Cerebellar nuclear complex (tissue), 1 donor: Measurements from ENCODE around the gene MRPL48.
"Not testable (repeated sequence)": the region's sequence is repeated elsewhere in the genome, so short reads cannot be mapped to it uniquely, and the experiment has no call there.

Experiments used
- DNase-seq, 2 experiments: peaks; one replicate each; lab custom pipeline; 2025; lab: John Stamatoyannopoulos, UW

MRPL48 gene

DNA sequence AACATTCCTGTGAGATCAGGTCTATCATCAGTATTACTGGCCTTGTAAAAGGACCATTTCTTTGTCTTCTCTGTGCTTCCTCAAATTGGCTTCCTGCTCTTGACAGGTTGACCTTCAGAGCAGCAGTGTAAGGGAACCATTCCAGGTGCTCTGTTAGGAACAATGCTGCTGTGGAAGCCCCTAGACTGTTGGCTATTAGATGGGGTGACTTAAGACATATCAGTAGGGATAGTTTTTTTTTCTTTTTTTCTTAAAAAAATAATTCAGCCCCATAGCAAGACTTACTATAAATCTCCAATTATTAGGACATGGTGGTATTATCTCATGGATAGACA lies 51.4 kb downstream of the MRPL48 start:
- DNase-seq, result no peak

DNA sequence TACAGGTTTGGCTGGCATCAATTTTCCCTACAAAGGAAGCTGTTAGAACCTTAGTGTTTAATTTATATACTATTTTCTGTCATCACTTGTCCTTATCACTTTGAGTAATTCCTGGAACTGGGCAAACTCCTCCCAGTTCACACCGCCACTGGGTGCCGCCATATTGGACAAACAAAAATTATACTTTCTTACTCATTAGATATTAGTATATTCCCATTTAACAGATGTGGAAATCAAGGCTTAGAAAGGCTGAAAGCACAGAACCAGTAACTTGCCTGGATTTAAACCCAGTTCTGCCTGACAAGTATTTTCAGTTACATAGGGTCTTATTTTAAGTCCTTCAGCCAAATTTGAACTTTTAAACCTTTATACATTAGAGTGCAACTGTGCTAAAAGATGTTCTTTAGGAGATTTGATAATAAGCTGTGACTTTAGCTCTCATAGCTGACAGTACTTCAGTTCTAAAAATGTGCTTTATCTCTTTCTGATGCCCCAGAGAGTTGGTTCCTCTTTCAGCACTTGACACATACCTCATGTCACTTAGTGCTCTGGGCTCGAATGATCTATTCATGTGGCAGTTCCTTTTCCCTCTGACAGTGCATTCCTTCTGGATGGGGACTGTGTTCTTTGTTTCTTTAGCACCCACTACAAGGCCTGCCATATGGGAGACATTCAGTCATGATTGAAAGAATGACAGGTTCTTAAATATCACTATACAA lies 63.5 kb downstream of the MRPL48 start:
- no peak for DNase-seq

DNA sequence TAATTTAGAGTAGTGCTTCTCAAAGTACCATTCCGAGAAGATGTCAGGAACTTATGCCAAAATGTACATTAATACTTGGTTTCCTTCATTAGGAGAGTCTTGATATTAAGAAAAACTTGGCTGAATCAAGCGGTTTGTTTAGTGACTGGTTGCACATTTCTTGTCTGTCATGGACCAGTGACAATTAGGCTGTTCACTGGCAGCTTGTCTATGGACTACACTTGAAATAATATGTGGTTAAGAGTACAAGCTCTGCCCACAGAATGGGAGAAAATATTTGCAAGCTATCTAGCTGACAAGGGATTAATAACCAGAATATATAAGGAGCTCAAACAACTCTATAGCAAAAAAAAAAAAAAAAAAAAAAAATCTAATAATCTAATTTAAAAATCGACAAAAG lies 64.4 kb downstream of the MRPL48 start:
- no peak for DNase-seq

DNA sequence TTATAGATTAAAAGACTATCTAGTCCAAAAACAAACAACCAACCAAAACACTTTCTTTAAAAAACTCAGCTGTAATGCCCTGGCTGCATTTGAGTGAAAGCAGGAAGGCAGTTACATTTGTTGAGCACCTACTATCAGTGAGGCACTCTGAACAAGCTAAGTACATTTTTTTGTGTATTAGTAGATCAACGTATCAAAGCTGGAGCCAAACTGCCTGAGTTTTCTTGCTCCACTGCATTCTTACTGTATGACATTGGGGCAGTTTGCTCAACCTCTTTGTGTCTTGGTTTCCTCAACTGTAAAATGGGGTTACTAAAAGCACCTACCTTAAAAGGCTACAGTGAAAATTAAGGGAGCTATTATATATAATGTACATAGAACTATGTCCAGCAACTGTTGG lies 67.0 kb downstream of the MRPL48 start:
- no peak for DNase-seq

DNA sequence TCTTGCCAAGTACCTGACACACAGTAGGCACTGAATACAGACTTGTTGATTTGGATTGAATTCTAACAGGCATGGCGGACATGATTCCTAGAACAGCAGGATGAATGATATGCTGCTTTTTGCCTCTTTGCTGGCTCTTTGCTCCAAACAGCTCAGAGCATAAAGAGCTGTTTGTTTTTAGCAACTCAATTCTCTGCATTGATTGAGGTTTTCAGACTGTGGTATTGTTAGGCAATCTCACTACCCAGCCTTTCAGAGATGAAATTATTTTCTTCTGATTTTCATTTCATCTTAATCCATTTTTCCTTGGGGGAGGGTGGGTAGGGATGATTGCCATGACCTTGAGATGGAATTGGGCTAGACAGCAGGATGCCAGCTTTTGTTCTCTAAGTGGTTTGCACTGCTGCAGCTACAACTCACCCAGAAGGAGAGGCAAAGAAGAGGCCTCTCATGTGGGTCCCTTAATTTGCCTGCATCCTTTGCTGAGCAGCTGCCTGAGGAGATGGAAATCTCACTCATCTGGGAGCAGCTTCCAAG lies 68.4 kb downstream of the MRPL48 start:
- DNase-seq, result no peak

DNA sequence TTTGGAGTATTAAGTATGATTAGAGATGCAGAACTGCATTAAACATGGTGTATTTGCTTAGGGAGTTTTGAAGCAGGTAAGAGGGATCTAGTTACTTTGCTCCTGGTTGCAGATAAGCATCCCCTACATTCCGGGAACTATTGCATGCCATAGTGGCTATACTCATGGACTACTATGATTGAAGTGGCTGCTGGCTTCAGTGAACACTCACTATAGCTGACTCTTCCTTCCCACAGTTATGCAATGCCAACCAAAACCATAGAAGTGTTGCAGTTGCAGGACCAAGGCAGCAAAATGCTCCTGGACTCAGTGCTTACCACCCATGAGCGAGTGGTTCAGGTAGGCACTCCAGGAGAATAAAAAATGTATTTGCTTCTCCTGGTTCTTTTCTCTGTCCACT lies 72.0 kb downstream of the MRPL48 start:
- no peak for DNase-seq

DNA sequence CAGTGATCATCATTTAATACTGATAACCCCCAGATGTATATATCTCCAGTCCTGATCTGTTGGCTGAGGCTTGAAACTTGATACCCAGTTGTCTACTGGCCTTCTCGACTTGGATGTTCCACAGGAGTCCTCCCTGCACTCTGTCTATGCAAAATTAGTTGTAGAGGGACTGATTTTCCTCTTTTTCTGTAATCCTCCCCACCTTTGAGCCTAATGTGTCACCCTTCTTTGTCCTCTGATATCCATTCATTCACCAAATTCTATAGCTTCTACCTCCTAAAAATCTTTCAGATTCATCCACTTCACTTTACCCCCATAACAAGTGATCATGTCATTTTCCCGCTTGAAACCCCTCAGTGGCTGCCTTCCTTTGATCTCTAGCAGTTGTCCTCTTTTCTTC lies 72.5 kb downstream of the MRPL48 start:
- DNase-seq, result no peak

DNA sequence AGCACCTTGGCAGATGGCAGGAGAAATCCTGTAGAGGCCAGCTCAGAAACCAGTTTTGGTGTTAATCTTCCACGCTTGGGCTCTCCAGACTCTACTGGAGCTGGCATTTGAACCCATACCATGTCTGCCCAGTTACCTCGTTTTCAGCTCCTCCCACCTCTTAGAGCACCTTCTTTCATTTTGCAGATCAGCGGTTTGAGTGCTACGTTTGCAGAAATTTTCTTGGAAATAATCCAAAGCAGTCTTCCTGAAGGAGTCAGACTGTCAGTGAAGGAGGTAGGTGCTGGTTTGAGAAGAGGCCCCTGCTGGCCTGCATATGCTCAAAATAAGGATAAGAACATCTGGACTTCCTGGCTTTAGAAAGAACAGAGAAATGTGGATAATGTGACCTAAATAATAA lies 75.3 kb downstream of the MRPL48 start:
- no peak for DNase-seq

DNA sequence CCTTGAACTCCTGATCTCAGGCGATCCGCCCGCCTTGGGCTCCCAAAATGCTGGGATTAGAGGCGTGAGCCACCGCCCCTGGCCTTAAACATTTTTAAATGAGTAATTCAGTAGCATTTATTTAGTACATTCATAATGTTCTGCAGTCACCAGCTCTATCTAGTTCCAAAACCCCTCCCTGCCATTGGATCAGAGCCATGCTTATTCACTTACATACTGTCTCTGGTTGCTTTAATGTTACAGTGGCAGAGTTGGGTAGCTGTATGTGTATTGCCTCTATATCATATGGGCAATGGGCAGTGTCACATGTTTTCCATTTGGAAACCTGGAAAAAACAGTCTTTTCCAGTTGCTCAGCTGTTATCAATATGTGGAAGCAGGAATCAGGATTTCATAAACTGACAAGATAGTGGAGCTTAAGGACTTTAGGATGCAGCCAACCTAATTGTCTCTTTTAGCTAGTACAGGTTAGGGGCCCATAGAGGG lies 78.5 kb downstream of the MRPL48 start:
- no peak for DNase-seq

DNA sequence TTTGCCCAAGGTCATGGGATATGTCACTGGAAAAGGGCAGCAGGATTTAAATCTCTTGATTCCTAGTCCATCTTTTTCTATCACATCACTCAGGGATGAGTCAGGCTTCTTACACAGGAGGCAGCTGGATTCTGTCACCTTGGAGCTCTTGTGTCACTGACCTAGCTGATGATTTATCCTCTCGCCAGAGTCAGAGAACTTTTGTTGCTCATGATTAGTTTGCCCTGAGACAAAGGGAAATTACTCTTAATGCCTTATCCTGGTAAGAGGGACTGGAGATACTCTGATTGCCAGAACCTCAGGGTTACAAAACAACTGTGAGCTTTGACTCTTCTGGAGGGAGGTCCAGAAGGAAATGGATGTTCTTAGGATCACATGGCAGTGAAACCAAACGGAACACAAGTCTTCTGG lies 78.9 kb downstream of the MRPL48 start:
- DNase-seq, result no peak

DNA sequence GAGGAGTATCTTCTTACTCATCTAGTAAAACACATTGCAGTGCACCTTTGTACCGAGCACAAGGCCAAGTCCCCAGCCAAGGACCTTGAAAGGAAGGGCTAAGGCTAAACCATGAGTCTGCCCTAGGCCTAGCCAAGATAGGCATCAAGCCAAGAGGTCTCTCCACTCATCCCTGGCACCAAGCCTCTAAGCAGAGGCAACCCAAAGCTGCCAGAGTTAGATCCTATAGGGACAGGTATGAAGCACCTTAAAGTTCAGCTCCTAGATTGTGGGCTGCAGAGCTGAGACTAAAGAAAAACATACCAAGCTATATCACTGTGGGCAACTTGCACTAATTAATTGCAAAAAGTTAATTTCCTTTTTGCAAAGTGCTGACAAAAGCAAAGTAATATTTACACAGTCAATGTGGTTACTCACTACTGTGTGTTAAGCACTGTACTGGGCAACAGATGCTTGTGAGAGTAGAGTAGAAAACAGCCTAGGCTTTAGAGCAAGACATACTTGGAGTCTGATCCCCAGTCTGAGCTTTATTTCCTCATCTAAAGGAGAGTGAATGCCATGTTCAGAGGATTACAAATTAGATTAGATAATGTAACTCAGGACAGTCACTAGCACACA lies 81.8 kb downstream of the MRPL48 start:
- DNase-seq, result no peak

DNA sequence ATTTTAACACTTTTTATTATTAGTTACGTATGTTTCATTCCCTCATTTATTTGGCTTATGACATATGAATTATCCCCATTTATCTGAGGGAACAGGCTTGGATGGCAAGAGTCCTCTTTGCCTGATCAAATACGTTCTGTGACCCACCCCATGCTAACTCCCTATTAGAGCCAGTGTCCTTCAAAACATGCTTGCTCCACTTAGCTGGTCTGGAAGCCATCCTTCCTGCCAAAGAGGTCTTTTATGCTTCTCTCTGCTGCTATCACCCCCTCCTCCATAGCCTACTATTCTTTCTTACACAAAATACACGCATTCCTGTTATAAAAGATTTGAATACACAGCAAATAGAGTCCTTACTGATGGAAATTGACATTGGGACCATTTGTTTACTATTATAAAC lies 82.6 kb downstream of the MRPL48 start:
- DNase-seq, result no peak

DNA sequence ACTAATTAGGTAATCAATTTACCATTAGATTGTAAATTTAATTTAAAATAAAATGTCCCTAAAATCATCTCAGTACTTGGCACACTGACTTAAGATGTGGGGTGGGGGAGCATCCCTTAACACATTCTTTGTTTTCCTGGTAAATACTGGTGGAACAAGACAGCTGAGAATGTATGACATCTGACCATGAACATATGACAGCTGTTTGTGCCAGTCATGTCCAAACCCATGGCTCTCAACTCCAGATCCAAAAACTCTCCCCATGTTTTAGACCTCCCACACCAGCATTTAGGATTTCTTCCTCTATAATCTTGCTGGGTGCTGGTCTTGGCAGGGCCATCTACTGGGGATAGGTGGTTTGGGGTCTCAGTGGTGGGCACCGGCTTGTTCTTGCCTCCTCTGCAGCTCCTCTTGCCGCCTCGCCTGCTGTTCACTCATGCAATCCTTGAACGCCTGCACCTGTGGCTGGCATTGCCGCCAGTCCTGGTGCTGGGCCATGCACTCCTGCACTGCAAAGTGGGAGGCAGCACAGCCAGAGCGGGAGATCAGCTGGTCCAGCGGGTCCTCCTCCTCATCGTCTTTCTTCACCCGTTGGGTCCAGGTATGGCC lies 85.2 kb downstream of the MRPL48 start:
- DNase-seq, result no peak

DNA sequence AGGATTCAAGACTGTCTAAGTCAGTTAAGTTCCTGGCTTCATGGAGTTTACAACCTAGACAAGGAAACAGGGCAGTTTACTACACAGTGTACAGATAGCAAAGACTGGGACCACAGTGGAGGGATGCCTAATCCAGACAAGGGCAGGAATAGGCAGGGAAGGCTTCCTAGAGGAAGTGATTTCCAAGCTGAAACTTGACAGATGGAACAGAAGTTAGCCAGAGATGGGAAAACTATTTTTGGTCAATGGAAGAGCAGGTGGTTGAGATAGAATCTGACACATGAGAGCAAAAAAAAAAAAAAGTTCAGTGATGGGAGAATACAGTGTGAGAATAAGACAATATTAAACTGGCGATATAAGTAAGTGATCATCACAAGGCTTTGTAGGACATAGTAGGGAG lies 87.7 kb downstream of the MRPL48 start:
- no peak for DNase-seq

DNA sequence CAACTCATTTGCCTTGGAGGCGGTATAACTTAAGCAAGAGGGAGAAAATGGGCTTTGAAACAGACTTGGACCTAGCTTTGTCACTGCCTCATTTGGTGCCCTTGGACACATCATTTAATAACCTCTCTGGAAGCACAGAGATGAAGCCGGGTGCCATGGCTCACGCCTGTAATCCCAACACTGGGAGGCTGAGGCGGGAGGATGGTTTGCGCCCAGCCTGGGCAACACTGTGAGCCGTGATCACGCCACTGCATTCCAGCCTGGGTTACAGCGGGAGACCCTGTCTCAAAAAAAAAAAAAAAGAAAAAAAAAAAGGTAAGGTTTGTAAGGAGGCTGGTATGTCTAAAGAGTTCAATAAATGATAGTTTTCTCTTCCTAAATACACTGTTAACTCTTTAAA lies 88.2 kb downstream of the MRPL48 start:
- no peak for DNase-seq

DNA sequence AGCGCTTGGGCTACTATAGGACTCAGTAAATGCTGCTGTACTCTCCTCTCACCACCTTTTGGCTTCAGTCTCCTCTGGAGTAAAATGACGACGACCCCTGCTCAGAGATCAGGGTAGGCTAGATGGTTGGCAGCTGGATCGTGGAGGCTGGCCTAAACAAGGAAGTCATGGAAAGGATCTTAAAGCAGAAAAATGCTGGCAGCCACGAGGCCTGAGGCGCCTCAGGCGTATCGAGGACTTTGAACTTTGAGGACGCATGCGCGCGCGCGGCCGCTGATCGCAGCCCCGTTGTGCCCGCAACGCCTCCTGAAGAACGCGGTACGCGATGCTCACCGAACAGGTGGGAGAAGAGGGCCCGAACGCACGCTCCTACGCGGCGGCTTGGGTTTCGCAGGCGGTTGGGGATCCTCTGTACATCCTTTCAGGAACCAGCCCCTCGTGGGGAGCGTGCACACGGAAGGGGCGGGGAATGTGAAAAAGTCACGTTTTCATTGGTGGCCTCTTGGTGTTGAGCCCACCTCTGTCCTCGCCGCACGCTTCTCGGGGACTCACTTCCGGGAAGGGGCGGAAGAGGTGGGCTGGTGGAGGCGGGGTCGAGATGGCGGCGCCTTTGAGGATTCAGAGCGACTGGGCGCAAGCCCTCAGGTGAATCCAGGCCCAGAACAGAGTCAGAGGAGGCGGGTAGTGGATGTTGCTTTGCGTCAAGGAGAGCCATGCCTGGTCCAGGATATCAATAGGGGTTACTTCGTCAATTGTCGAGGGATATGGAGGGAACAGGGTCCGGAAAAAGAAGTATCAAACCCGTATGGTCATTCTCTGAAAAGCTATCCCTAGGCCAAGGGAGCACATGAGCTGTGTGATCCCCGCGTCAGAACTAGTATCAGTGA lies 89.0 kb downstream of the MRPL48 start, which contains the start of the genes COA4 and PAAF1:
Gene COA4, minus strand, starts transcription at position 423 of the 887 bp plus-strand sequence. CDS start 3,468 bp downstream, outside the sequence.
Gene PAAF1, plus strand, starts transcription at position 576 of the 887 bp plus-strand sequence. Its CDS starts 23 bp downstream, at position 599.
- DNase-seq, result peak; percentile 90

DNA sequence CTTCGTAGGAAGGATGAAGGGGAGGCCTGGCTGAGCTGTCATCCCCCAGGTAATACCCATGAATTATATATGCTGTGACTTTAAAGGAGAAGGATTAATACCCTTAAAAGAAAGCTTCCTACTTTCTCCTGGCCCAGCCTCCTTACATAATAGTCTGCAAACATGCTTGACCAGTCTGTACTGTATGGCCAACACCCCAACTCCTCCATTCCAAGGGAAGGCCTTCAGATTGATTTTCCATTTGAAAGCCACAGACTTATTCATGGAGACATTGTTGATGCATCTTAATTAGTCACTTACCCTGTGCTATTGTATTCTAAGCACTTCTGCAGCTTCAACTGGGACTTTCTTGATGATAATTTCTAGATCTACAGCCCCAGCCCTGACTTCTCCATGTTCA lies 91.1 kb downstream of the MRPL48 start:
- no peak for DNase-seq

DNA sequence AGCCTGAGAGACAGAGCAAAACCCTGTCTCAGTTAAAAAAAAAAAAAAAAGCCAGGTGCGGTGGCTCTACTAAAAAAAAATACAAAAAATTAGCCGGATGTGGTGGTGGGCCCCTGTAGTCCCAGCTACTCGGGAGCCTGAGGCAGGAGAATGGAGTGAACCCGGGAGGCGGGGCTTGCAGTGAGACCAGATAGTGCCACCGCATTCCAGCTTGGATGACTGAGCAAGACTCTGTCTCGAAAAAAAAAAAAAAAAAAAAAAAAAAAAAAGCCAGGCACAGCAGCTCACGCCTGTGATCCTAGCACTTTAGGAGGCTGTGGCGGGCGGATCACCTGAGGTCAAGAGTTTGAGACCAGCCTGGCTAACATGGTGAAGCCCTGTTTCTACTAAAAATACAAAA lies 92.8 kb downstream of the MRPL48 start:
- DNase-seq, result not testable (repeated sequence)

DNA sequence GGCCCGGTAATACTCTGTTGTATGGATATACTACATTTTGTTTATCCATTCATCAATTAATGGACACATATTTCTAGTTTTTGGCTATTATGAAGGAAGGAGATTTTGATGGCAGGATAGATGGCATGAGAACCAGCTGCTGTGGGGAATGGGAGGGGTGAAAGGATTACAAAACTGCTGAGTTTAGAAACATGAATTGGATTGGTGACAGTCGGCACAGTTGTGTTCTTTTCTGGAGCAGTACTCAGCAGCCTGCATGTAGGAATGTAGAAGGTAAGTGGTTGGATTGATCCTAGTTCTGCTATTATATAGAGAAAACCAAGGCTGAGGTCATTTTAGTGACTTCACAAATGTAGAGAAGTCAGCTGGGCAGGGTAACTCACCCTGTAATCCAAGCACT lies 96.2 kb downstream of the MRPL48 start:
- no peak for DNase-seq

DNA sequence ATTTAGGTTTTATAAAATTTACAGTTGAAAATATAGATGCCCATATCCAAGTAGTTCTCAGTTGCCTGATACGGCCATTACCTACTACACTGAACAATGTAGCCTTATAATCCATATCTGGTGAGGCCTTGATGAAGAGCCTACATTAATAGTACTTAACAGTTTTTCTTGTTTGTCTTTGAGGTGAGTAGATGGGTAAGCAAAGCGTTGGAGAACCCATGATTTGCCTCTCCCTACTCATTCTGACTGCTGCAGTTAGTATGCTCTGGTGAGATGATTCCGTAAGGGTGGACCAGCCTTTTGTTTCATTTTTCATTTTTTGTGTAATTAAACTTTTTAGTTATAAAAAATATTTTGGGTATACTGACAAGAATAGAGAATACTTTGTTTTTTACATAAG lies 100.6 kb downstream of the MRPL48 start:
- DNase-seq, result no peak

DNA sequence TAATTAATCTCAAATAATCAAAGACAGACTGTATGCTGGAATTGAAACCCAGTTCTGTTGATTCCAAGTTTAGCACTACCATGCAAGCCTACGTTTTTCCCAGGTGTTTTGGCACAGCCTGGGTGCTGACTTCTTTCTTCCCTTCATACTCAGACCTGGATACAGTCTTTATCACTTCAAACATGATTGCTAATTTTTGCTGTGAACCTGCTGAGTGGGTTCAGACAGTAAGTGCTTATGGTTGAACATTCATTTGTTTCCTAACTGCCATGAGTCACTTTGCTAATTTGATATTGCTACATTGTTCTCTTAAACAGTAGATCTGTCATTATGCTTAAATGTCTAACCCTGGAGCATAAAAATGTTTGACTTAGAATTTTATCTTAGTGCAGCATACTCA lies 101.3 kb downstream of the MRPL48 start:
- no peak for DNase-seq

DNA sequence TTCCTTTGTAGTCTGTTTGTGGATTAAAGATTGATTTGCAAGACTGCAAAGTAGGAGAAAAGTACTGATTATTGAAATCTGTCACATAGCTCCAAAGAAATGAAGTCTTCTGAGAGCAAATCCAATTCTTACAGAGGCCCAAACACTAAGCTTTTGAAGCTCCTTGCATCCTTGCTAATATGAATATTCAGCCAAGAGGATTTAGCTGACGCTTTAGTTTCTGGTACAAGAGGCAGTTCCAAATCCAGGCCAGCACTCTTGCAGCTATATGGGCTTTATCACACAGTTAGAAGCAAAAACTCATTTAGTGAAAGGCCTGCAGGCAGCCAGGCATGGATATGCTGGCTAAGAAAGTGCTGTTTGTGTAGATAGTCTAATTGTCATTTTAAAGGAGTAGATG lies 101.9 kb downstream of the MRPL48 start:
- no peak for DNase-seq
